Epithelial cell of esophagus (primary cell): ENCODE measurements around the gene A2M.

Experiments
- DNase-seq: peaks from one replicate; pipeline ENCODE4 v3.0.0; 2010; ENCODE audit warnings: low read depth
- H3K4me3 ChIP-seq: 2 replicates; pipeline ENCODE4 v1.5.1; 2011; ENCODE audit warnings: mild to moderate bottlenecking, low read length, control low read depth
- CTCF ChIP-seq: IDR thresholded peaks from 2 replicates; pipeline ENCODE4 v1.5.1; 2011; ENCODE audit warnings: low read depth, mild to moderate bottlenecking, low read length, control low read depth, inconsistent platforms; ENCODE audit not compliant: insufficient read depth; ENCODE audit errors: missing control alignments

The A2M gene

GRCh38 chr12:9074484-9075137 lies 41.1 kb downstream of the A2M start:
- no peak overlapping the region for H3K4me3 ChIP-seq
- DNase-seq: no peak
- no peak for TF ChIP-seq CTCF

- H3K4me3 ChIP-seq: no peak overlapping the region
- DNase-seq: no peak
- no peak for TF ChIP-seq CTCF
Measured at GRCh38 chr12:9073076-9073475, 42.6 kb downstream of the A2M start.

- TF ChIP-seq CTCF: no peak
- DNase-seq: no peak
- no peak overlapping the region for H3K4me3 ChIP-seq
Measured at GRCh38 chr12:9072481-9073038, 43.2 kb downstream of the A2M start.

GRCh38 chr12:9071969-9072368 lies 43.8 kb downstream of the A2M start:
- no peak overlapping the region for H3K4me3 ChIP-seq
- DNase-seq: no peak
- no peak for TF ChIP-seq CTCF

GRCh38 chr12:9071518-9071917 lies 44.2 kb downstream of the A2M start:
- H3K4me3 ChIP-seq: no peak overlapping the region
- no peak for TF ChIP-seq CTCF
- DNase-seq: no peak

- DNase-seq: no peak
- H3K4me3 ChIP-seq: no peak overlapping the region
- TF ChIP-seq CTCF: no peak
Measured at GRCh38 chr12:9070351-9070750, 45.4 kb downstream of the A2M start.

- H3K4me3 ChIP-seq: no peak overlapping the region
- no peak for TF ChIP-seq CTCF
- DNase-seq: no peak
Measured at GRCh38 chr12:9068600-9068999, 47.1 kb downstream of the A2M start.
